C4-2B (cell line): Measurements from ENCODE around the gene PPP2R1A.
A peak's percentile ranks its signal among the peaks of the same experiment; 100 is the strongest.

ENCODE experiments used
- H3K27ac ChIP-seq: fragments of 450-650 bp; 2 replicates; pipeline ENCODE4 v1.5.1; 2017
- CTCF ChIP-seq: fragments of 450-650 bp; conservative IDR thresholded peaks from 2 replicates; pipeline ENCODE4 v1.5.1; 2017; ENCODE audit warnings: mild to moderate bottlenecking
- ZFX ChIP-seq: fragments of 450-650 bp; IDR thresholded peaks from 2 replicates; pipeline ENCODE4 v1.6.1; 2017

PPP2R1A gene

GRCh38 chr19:52230685-52231084, 40.8 kb downstream of the PPP2R1A start:
- no peak for TF ChIP-seq ZFX
- no peak for TF ChIP-seq CTCF
- H3K27ac ChIP-seq, result no peak overlapping the region

GRCh38 chr19:52231154-52231910, 41.5 kb downstream of the PPP2R1A start:
- H3K27ac ChIP-seq, result no peak overlapping the region
- no peak for TF ChIP-seq ZFX
- TF ChIP-seq CTCF, result no peak

GRCh38 chr19:52234406-52234805, 44.6 kb downstream of the PPP2R1A start:
- H3K27ac ChIP-seq, result no peak overlapping the region
- no peak for TF ChIP-seq CTCF
- no peak for TF ChIP-seq ZFX

- TF ChIP-seq CTCF (no peak), ZFX (no peak)
These were observed 47.3 kb downstream of the PPP2R1A start for GRCh38 chr19:52237197-52237596.

GRCh38 chr19:52237771-52238400, 48.0 kb downstream of the PPP2R1A start:
- H3K27ac ChIP-seq, result no peak overlapping the region
- TF ChIP-seq ZFX (no peak), CTCF (peak; percentile 92)

More at GRCh38 chr19:52237197-52237596, 47.3 kb downstream of the PPP2R1A start:
- no peak overlapping the region for H3K27ac ChIP-seq

GRCh38 chr19:52244021-52244420, 54.2 kb downstream of the PPP2R1A start:
- TF ChIP-seq CTCF (no peak), ZFX (no peak)
- H3K27ac ChIP-seq, result no peak overlapping the region

GRCh38 chr19:52248241-52248640, 58.4 kb downstream of the PPP2R1A start:
- H3K27ac ChIP-seq, result no peak overlapping the region
- TF ChIP-seq CTCF (peak; percentile 68), ZFX (no peak)
